Fibroblast of skin of scalp (primary cell): ENCODE measurements around the gene FBXO39.
"Not testable (repeated sequence)": the region's sequence is repeated elsewhere in the genome, so short reads cannot be mapped to it uniquely, and the experiment has no call there.

Source experiments
- DNase-seq: peaks from one replicate; pipeline ENCODE4 v3.0.0-alpha.2; 2013

The FBXO39 gene

GRCh38 chr17:6793748-6794493, 17.9 kb downstream of the FBXO39 start:
- no peak for DNase-seq

- DNase-seq, result no peak
Observed at GRCh38 chr17:6796017-6796886, 20.2 kb downstream of the FBXO39 start.

- DNase-seq, result no peak
Observed at GRCh38 chr17:6796887-6797490, 21.0 kb downstream of the FBXO39 start.

GRCh38 chr17:6797718-6798351, 21.8 kb downstream of the FBXO39 start:
- DNase-seq, result no peak

- no peak for DNase-seq
Observed at GRCh38 chr17:6799738-6800137, 23.7 kb downstream of the FBXO39 start.

GRCh38 chr17:6800422-6801027, 24.5 kb downstream of the FBXO39 start:
- DNase-seq, result peak; percentile 21

GRCh38 chr17:6811510-6811909, 35.5 kb downstream of the FBXO39 start:
- DNase-seq, result no peak

- DNase-seq, result no peak
Observed at GRCh38 chr17:6812295-6812694, 36.3 kb downstream of the FBXO39 start.

GRCh38 chr17:6815775-6816174, 39.8 kb downstream of the FBXO39 start:
- no peak for DNase-seq

GRCh38 chr17:6816368-6816767, 40.4 kb downstream of the FBXO39 start:
- not testable (repeated sequence) for DNase-seq

GRCh38 chr17:6818938-6819337, 42.9 kb downstream of the FBXO39 start:
- DNase-seq, result no peak

- no peak for DNase-seq
Observed at GRCh38 chr17:6823011-6823442, 47.0 kb downstream of the FBXO39 start.

- no peak for DNase-seq
Observed at GRCh38 chr17:6830383-6830986, 54.5 kb downstream of the FBXO39 start.

GRCh38 chr17:6831661-6832263, 55.7 kb downstream of the FBXO39 start, which contains the start of gene TEKT1:
TEKT1 (minus strand) TSS chr17:6831729; CDS start chr17:6830376, 1,353 bp downstream.
- peak; percentile 31 for DNase-seq
